GM21390 (cell line): ENCODE measurements around the gene LMTK3.
A peak's percentile ranks its signal among the peaks of the same experiment; 100 is the strongest.

ENCODE experiments used
- ATAC-seq: cut with Tn5 transposase; IDR thresholded peaks from one replicate; pipeline ENCODE4 v1.9.1; 2021; ENCODE audit not compliant: unreplicated experiment

Gene LMTK3

GRCh38 chr19:48446579-48446978, 65.1 kb downstream of the LMTK3 start:
- ATAC-seq: no peak

GRCh38 chr19:48445606-48446481, 65.8 kb downstream of the LMTK3 start, which contains the start of gene GRWD1:
Gene GRWD1 (plus strand): TSS chr19:48445983. CDS start chr19:48446006, 23 bp downstream.
- peak; percentile 80 for ATAC-seq

- peak; percentile 28 for ATAC-seq
Observed at GRCh38 chr19:48445256-48445605, 66.4 kb downstream of the LMTK3 start.

GRCh38 chr19:48444936-48445200, 66.8 kb downstream of the LMTK3 start:
- ATAC-seq: no peak

GRCh38 chr19:48444129-48444935, 67.3 kb downstream of the LMTK3 start:
- ATAC-seq: no peak

GRCh38 chr19:48443731-48444128, 67.9 kb downstream of the LMTK3 start:
- no peak for ATAC-seq

- ATAC-seq: no peak
Observed at GRCh38 chr19:48443256-48443655, 68.4 kb downstream of the LMTK3 start.

GRCh38 chr19:48442116-48443035, 69.3 kb downstream of the LMTK3 start:
- ATAC-seq: no peak

- no peak for ATAC-seq
Observed at GRCh38 chr19:48441360-48442050, 70.1 kb downstream of the LMTK3 start.

GRCh38 chr19:48436586-48436985, 75.0 kb downstream of the LMTK3 start:
- ATAC-seq: no peak
